ENCODE results near the gene COL28A1.

GRCh38 chr7:7399707-7400106, 136.0 kb downstream of the COL28A1 start:
- TF ChIP-seq, protein P1, sequence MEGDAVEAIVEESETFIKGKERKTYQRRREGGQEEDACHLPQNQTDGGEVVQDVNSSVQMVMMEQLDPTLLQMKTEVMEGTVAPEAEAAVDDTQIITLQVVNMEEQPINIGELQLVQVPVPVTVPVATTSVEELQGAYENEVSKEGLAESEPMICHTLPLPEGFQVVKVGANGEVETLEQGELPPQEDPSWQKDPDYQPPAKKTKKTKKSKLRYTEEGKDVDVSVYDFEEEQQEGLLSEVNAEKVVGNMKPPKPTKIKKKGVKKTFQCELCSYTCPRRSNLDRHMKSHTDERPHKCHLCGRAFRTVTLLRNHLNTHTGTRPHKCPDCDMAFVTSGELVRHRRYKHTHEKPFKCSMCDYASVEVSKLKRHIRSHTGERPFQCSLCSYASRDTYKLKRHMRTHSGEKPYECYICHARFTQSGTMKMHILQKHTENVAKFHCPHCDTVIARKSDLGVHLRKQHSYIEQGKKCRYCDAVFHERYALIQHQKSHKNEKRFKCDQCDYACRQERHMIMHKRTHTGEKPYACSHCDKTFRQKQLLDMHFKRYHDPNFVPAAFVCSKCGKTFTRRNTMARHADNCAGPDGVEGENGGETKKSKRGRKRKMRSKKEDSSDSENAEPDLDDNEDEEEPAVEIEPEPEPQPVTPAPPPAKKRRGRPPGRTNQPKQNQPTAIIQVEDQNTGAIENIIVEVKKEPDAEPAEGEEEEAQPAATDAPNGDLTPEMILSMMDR (IDR thresholded peaks at IDR 0.05) = no peak
- no peak for TF ChIP-seq POLR2A (IDR thresholded peaks at IDR 0.05)

Data from adrenal gland (tissue), 5 donors.